NCI-H1048 (cell line): ENCODE data around the gene TBX4.

Experiments
- DNase-seq: peaks from one replicate; lab custom pipeline; 2025; lab: John Stamatoyannopoulos, UW

Gene TBX4

GRCh38 chr17:61465550-61466237, 13.5 kb downstream of the TBX4 start:
- no peak for DNase-seq

- no peak for DNase-seq
Measured at GRCh38 chr17:61466246-61466645, 14.0 kb downstream of the TBX4 start.

- DNase-seq = no peak
Measured at GRCh38 chr17:61467416-61468262, 15.4 kb downstream of the TBX4 start.

GRCh38 chr17:61468263-61468907, 16.2 kb downstream of the TBX4 start:
- no peak for DNase-seq

GRCh38 chr17:61469474-61469873, 17.3 kb downstream of the TBX4 start:
- no peak for DNase-seq

GRCh38 chr17:61469949-61470348, 17.7 kb downstream of the TBX4 start:
- no peak for DNase-seq

- DNase-seq = no peak
Measured at GRCh38 chr17:61470530-61471136, 18.4 kb downstream of the TBX4 start.

- no peak for DNase-seq
Measured at GRCh38 chr17:61474235-61474927, 22.2 kb downstream of the TBX4 start.

GRCh38 chr17:61474934-61475333, 22.7 kb downstream of the TBX4 start:
- DNase-seq = no peak

- no peak for DNase-seq
Measured at GRCh38 chr17:61475726-61476125, 23.5 kb downstream of the TBX4 start.

GRCh38 chr17:61476476-61477203, 24.4 kb downstream of the TBX4 start:
- no peak for DNase-seq

GRCh38 chr17:61477204-61477834, 25.1 kb downstream of the TBX4 start:
- DNase-seq = no peak

- no peak for DNase-seq
Measured at GRCh38 chr17:61478026-61478789, 26.0 kb downstream of the TBX4 start.

GRCh38 chr17:61478790-61479492, 26.7 kb downstream of the TBX4 start:
- DNase-seq = no peak

GRCh38 chr17:61479493-61480413, 27.5 kb downstream of the TBX4 start:
- no peak for DNase-seq

GRCh38 chr17:61480414-61480807, 28.2 kb downstream of the TBX4 start:
- no peak for DNase-seq

GRCh38 chr17:61481421-61481820, 29.2 kb downstream of the TBX4 start:
- DNase-seq = no peak

GRCh38 chr17:61482467-61482866, 30.2 kb downstream of the TBX4 start:
- DNase-seq = no peak
